Pons (tissue), 1 donor: ENCODE results near the gene AGXT2.
A peak's percentile ranks its signal among the peaks of the same experiment; 100 is the strongest.

Experiments
- DNase-seq: peaks from one replicate; pipeline ENCODE4 v3.0.0-alpha.2; 2016; ENCODE audit warnings: low spot score

AGXT2 gene

GRCh38 chr5:35047785-35048404, at the start of gene AGXT2:
Gene AGXT2, minus strand, starts transcription at chr5:35047949. Its CDS starts 57 bp downstream, at chr5:35047892.
- DNase-seq: no peak

DNA sequence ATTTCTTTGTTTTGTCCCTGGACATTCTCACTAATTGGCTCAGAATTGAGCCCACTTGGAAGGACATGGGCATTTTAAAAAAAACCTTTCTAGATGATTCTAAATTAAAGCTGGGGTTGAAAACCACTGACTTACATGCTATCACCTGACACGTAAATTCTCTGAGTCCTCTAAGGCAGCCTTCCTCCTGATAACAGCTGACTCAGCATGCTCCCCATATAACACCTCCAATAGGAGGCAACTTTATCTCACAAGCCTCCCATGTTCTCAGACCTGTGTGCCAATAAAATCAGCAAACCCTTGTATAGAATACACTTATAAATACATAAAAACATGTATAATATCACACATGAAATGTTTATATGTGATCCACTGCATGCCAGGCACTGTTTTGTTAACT, 49.2 kb upstream of the AGXT2 start:
- DNase-seq: no peak

- no peak for DNase-seq
Observed at GRCh38 chr5:35096216-35096615, 48.5 kb upstream of the AGXT2 start.

GRCh38 chr5:35095366-35095765, 47.6 kb upstream of the AGXT2 start:
- DNase-seq: no peak

DNA sequence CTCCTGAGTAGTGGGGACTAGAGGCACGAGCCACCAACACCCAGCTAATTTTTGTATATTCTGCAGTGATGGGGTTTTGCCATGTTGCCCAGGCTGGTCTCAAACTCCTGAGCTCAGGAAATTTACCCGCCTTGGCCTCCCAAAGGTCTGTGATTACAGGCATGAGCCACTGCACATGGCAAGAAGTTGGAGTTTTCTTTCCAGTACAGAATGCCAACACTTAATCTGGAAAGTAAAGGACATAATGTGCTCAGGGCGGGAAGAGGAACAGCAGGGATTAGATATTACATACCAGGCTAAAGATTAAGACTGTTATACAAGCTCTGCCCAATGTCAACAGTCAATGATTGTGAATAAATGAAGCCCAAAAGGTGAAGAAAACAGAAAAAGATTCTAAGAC, 47.2 kb upstream of the AGXT2 start:
- no peak for DNase-seq

- no peak for DNase-seq
Observed at GRCh38 chr5:35092703-35093102, 45.0 kb upstream of the AGXT2 start.

DNA sequence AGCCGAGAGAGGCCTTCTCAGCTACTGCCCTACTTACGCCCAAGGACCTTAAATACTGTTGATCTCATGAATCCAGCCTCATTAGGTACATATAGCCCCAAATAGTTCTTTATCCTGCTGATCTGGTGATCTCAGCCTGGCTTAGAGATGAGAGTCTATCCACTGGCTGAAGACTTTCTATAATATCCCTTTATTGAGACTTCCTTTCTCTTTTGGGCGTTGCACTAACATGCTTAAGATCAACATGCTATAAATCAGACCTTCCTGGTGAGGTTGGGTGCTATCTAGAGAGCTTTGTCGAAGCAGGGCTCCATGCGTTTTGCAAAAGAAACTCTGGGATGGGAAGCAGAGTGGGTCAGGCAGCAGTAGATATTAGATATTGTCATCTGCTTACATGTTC, 44.0 kb upstream of the AGXT2 start:
- DNase-seq: no peak

DNA sequence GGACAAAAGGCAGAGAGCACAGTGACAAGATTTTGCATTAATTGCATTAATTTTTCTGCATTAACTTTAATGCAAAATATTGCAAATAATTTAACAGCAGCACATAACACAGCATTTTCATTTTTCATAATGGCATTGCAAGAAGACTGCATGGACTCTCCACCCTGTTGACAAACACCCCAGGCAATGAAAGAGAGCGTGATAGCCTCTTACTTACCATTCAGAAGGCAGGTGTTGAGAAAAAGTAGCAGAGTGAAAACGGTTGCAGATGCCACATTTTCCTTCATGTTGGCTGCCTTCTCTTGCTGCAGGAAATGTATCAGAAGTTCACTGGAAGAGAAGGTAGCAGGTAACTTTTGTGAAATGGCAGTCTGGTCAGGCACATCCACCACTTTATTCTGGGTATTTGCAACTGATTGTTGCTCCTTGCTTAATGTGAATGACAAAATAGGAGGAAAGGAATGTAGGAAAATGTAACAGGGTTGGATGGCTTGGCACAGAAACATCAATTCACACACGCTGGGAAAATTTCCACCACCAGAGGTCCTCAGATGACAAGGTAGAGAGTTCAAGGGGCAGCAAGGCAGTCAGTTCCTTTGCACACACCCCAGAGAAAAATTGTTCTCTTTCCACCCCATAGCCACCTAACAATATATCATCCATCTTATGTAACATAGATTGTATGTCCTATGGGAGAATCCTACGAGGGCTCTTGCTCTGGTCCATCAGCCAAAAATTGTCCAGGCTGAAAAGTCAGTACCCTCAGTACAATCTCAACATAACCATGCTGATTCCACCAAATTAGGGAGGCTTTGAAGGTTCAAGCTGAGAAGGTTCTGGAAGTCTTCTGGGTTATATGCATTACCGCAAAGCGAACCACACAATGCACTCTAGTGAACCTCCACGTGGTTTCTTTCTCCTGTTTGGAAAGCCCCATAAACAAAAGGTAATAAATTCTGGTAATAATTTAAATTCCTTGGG, 41.9 kb upstream of the AGXT2 start:
- peak; percentile 62 for DNase-seq

- no peak for DNase-seq
Observed at GRCh38 chr5:35087991-35088390, 40.2 kb upstream of the AGXT2 start.

GRCh38 chr5:35083150-35083549, 35.4 kb upstream of the AGXT2 start:
- no peak for DNase-seq

- no peak for DNase-seq
Observed at GRCh38 chr5:35082530-35082929, 34.8 kb upstream of the AGXT2 start.

DNA sequence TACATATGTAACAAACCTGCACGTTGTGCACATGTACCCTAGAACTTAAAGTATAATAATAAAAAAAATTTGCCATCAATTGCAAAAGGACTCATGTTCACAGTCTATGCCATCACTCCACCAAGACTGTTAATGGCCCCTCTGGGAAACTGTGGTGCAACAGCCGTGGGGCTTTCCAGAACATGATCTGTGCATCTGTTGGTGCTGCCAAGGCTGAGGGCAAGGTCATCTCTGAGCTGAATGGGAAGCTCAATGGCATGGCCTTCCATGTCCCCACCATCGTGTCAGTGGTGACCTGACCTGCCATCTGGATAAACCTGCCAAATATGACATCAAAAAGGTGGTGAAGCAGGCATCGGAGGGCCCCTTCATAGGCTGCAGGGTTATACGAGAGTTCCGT, 33.4 kb upstream of the AGXT2 start:
- no peak for DNase-seq

- no peak for DNase-seq
Observed at GRCh38 chr5:35073160-35073559, 25.4 kb upstream of the AGXT2 start.

DNA sequence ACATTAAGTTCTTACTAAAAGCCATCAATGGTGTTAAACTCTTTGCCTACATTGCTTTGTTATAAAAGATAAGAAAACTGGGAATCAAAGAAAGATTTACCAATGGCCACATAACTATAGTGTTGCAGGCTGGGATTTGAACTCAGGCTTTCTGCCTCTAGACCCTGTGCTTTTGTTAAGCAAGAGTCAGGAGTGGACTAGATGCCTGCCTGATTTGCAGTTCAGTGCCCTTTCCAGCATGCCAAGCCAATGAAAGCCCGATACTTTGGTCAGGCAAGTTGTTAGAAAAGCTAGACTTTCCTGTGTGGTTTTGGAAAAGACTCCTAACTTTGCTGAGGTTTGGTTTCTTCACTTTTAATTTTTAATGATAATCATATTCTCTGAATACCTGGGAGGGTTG, 21.4 kb upstream of the AGXT2 start:
- no peak for DNase-seq

DNA sequence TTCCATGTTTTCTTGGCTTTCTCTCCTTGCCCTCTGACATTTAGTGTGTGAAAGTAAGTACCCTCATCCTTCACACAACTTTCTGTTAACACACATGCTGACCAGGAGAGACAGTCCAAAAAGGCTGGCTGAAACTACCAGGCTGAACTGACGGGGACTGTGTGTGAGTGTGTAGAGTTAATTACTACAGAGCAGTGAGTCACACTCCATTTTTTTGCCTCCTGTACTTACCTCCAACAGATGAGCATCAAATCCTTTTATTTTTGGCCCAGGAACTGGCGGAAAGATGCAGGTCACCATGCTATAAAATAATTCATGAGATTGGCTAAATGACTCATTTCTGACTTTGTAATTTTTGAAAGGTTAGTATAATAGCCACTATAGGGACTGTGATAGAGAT, 20.2 kb upstream of the AGXT2 start:
- DNase-seq: no peak

DNA sequence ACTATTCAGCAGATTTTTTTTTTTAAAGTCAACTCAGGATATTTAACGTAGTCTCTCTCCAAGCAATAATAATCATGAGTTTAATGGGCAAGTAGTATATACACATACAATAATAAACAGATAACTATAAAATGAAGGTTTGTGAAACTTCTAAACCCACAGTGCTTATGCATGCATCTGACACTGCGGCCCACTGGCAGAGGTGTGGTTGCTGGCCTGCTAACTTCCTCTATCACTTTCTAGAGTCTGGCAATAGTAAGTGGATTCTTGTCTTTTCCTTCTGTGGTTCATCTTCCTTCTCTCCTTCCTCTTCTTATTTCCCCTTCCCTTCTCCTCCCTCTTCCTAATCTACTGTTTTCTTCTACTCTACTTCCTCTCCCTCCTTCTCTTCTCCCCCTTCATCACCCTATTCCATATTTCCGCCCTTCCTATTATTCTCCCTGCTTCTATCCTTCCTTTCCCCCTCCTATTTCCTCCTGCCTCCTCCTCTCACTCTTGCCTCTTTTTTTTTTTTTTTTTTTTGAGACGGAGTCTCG, 18.6 kb upstream of the AGXT2 start:
- DNase-seq: no peak

- DNase-seq: no peak
Observed at GRCh38 chr5:35063414-35063813, 15.7 kb upstream of the AGXT2 start.

DNA sequence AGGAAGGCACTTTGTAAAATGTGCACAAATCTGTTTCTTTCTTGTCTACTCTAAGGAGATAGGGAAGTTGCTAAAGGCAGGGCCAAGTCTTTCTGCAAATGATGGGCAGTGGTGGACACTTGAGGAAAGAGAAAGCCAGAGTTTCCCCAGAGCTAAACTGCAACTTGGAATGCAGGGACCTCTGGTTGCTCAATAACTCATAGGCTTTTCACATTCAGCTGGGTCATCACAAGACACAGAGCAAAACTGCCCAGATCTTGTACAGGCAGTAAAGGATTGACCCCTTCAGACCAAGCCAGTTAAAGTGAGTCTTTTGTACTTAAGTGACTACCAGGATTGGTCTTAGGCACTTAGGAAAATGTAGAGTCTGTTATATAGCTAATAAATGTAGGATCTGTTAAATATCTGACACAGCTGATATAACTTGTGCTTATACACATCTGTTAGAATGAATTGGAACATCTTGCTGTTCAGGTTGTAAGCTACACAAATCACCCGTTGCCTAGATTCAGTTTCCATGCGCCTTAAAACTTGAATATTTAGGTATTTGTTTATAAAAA, 13.5 kb upstream of the AGXT2 start:
- no peak for DNase-seq

- DNase-seq: no peak
Observed at GRCh38 chr5:35060236-35060635, 12.5 kb upstream of the AGXT2 start.

DNA sequence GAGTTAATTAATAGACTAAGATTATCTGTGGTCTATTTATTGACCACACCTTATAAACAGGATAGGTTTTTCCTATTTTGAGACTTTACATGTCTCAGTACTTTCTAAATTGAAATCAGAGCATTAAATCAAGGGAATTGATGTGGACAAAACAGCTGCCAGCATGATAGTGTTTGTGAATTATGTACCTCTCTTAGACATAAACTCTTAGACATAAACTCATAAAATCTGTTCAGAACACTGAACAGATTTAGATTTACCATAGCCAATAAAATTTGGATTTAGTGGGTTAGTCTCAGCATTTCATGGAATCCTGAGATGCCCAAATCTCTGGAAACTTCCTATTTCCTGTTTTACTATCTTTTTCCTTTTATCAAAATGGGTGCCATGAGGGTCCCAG, 11.5 kb upstream of the AGXT2 start:
- DNase-seq: no peak

GRCh38 chr5:35058374-35058788, 10.6 kb upstream of the AGXT2 start:
- DNase-seq: peak; percentile 45

- DNase-seq: no peak
Observed at GRCh38 chr5:35056686-35057085, 8.9 kb upstream of the AGXT2 start.

- DNase-seq: no peak
Observed at GRCh38 chr5:35052838-35053237, 5.1 kb upstream of the AGXT2 start.
